Measurements from ENCODE around the gene PRDX1.
"Not testable (repeated sequence)": the region's sequence is repeated elsewhere in the genome, so short reads cannot be mapped to it uniquely, and the experiment has no call there.

PRDX1 gene

DNA sequence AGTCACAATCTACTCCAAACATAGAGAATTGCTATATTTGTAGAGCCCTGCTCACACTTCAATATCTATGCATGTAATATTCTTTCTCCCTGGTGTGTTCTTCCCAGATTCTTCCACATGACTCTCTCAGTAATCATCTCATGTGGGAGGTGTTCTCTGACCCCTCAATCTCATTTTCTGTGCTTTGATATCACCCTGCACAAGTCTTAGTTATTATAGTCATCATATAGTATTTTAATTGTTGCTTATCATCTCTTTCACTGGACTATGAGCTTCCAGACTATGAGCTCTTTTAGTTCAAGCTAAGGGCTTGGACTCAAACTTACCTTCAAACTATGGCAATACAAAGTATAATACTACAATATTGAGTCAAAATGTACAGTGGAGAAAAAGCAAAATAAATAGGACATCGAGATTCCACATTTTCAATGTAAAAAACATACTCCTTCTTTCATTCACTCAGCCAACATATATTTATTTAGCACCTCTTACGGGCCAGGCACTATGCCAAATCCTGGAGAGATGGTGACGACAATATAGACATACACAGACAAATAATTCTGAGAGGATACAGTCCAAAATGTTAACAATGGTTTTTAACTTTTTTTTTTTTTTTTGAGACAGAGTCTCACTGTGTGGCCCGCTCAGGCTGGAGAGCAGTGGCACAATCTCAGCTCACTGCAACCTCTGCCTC lies 43.4 kb downstream of the PRDX1 start:
- no peak overlapping the region for H3K4me3 ChIP-seq (replicated peaks in 1 of 2; ENCODE audit: low read depth in 2 of 2, low read length in 2 of 2)
- peak in 1 of 2 donors; percentile 7 for DNase-seq (ENCODE audit: low read depth in 2 of 2)
- TF ChIP-seq, protein P1, sequence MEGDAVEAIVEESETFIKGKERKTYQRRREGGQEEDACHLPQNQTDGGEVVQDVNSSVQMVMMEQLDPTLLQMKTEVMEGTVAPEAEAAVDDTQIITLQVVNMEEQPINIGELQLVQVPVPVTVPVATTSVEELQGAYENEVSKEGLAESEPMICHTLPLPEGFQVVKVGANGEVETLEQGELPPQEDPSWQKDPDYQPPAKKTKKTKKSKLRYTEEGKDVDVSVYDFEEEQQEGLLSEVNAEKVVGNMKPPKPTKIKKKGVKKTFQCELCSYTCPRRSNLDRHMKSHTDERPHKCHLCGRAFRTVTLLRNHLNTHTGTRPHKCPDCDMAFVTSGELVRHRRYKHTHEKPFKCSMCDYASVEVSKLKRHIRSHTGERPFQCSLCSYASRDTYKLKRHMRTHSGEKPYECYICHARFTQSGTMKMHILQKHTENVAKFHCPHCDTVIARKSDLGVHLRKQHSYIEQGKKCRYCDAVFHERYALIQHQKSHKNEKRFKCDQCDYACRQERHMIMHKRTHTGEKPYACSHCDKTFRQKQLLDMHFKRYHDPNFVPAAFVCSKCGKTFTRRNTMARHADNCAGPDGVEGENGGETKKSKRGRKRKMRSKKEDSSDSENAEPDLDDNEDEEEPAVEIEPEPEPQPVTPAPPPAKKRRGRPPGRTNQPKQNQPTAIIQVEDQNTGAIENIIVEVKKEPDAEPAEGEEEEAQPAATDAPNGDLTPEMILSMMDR (IDR thresholded peaks at IDR 0.05; ENCODE audit: low read depth, low read length) = no peak

DNA sequence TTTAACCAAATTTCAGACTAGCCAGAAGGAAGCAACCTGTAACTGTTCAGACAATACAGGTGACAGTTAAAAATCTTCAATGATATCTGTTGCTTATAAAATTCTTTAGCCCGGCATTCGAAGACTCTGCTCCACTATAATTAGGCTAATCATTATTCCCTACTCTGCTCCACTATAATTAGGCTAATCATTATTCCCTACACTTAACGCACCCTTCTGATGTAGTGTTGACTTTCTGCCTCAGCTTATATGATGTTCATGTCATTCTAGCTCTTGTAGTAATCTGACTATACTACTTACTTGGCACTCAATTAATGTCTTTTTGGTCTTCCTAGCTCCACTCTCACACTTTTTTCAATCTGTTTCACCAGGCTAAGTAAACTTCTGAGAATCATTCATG lies 44.0 kb downstream of the PRDX1 start:
- no peak for DNase-seq (ENCODE audit: low read depth in 2 of 2)
- TF ChIP-seq, protein P1 (IDR thresholded peaks at IDR 0.05; ENCODE audit: low read depth, low read length) = no peak
- H3K4me3 ChIP-seq (replicated peaks in 1 of 2; ENCODE audit: low read depth in 2 of 2, low read length in 2 of 2) = no peak overlapping the region

DNA sequence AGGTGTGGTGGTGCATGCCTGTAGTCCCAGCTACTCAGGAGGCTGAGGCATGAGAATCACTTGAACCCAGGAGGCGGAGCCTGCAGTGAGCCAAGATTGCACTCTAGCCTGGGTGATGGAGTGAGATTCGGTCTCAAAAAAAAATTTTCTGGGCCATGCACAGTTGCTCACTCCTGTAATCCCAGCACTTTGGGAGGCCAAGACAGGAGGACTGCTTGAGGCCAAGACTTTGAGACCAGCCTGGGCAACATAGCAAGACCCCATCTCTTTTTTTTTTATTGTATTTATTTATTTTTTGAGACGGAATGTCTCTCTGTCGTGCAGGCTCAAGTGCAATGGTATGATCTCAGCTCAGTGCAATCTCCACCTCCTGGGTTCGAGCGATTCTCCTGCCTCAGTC lies 47.5 kb downstream of the PRDX1 start:
- DNase-seq (ENCODE audit: low read depth in 2 of 2) = not testable (repeated sequence)

DNA sequence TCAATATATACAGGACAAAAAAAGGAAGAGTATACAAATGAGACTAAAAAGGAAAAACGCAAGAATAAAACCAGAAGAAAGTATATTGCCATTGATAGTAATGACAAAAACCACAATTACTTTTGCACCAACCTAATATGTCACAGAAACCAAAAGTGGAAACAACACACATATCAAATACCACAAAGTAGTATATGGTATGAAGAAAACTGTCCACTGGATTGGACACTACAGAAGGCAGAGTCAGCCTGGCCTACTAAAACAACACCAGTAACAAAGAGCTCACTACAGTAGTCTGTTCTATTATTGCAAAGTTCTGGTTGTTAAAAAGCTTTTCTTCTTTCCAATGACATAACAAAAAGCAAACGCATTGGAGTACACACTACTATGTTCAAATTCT lies 48.4 kb downstream of the PRDX1 start:
- H3K4me3 ChIP-seq (replicated peaks in 1 of 2; ENCODE audit: low read depth in 2 of 2, low read length in 2 of 2) = no peak overlapping the region
- TF ChIP-seq, protein P1 (IDR thresholded peaks at IDR 0.05; ENCODE audit: low read depth, low read length) = no peak
- no peak for DNase-seq (ENCODE audit: low read depth in 2 of 2)

More for the DNA sequence above, 47.5 kb downstream of the PRDX1 start:
- H3K4me3 ChIP-seq (replicated peaks in 1 of 2; ENCODE audit: low read depth in 2 of 2, low read length in 2 of 2) = not testable (repeated sequence)

DNA sequence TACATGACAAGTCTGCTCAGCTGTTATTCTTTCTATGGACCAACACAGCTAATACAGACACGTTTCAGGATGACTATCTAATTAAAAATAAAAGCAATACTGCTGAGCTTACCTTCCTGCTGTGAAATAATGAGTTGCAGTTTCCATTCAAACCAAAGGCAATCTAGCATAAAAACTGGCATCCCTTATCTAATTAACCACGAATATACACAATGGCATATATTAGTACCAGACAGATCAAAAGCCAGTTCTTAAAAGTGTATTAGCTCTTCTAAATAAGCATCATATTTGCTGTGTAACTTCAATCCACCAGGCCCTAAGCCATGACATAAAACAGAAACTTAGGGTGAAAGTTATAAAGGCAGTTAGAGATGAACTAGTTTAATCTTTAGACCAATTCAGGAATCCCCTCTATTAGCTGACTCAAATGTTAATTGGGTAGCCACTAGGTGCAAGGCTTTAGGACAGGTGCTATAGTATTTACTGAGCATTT lies 51.3 kb downstream of the PRDX1 start:
- H3K4me3 ChIP-seq (replicated peaks in 1 of 2; ENCODE audit: low read depth in 2 of 2, low read length in 2 of 2) = no peak overlapping the region
- no peak for DNase-seq (ENCODE audit: low read depth in 2 of 2)
- TF ChIP-seq, protein P1 (IDR thresholded peaks at IDR 0.05; ENCODE audit: low read depth, low read length) = no peak

DNA sequence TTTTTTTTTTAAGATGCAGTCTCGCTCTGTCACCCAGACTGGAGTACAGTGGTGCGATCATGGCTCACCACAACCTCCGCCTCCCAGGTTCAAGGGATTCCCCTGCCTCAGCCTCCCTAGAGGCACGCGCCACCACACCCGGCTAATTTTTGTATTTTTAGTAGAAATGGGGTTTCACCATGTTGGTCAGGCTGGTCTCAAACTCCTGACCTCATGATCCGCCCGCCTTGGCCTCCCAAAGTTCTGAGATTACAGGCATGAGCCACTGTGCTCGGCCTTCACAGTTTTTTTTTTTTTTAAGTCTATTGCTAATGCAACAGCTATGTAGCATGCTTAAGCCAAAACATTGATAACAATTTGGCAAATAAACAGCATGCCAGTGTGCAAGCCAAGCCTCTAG lies 54.3 kb downstream of the PRDX1 start:
- not testable (repeated sequence) for H3K4me3 ChIP-seq (replicated peaks in 1 of 2; ENCODE audit: low read depth in 2 of 2, low read length in 2 of 2)
- peak in 1 of 2 donors; percentile 39 for DNase-seq (ENCODE audit: low read depth in 2 of 2)

DNA sequence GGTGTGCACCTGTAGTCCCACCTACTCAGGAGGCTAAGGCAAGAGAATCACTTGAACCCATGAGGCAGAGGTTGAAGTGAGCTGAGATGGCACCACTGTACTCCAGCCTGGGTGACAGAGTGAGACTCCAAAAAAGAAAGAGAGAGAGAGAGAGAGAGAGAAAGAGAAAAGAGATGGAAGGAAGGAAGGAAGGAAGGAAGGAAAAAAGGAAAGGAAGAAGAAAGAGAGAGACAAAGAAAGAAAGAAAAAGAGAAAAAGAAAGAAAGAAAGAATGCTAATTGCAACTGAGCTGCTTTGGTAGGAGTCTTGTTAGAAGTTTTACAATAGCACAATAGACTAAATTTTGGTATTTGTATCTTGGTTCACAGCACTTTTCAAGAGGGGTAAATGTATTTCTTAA lies 56.4 kb downstream of the PRDX1 start:
- no peak for DNase-seq (ENCODE audit: low read depth in 2 of 2)
- no peak overlapping the region for H3K4me3 ChIP-seq (replicated peaks in 1 of 2; ENCODE audit: low read depth in 2 of 2, low read length in 2 of 2)
- TF ChIP-seq, protein P1 (IDR thresholded peaks at IDR 0.05; ENCODE audit: low read depth, low read length) = no peak
